HG03565 (cell line): ENCODE results near the gene FNBP1L.

Experiments
- ATAC-seq: cut with Tn5 transposase; IDR thresholded peaks from one replicate; pipeline ENCODE4 v1.9.1; 2021; ENCODE audit warnings: mild to moderate bottlenecking, moderate library complexity; ENCODE audit not compliant: unreplicated experiment

Gene FNBP1L

GRCh38 chr1:93569489-93569888 is 121.6 kb downstream of the FNBP1L start:
- no peak for ATAC-seq

DNA sequence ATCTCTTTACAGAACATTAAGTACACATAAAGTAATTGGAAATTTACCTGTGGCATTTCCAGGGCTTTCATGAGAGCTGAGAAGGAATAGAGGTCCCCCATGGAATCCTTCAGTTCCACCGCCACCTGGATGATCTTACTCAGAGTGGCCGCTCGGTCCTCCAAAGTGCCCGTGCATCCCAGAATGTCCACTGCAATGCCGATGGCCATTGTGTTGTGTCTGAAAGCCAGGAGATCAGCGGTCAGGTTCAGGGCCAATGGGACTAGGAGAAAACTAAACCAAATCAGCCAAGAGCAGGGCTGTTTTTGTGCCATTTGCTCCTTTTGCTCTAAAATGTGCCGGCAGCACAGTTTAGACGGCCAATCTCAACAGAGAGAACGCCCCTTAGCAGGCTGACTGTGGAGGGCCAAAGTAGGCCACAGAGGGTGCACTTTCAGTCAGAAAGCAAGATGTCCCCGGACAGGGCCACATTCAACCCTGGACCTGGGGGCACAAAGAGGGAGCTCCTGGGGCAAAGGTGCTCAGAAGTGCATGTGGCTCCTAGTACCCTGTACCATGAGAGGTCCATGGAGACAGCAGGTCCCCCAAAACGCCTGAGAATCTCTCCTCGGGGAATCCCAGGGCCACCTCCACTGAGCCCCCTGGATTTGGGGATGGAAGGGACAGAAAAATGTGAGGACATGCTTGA is 123.8 kb downstream of the FNBP1L start:
- no peak for ATAC-seq

GRCh38 chr1:93573940-93574469 is 126.1 kb downstream of the FNBP1L start:
- ATAC-seq: no peak

- ATAC-seq: no peak
Observed at GRCh38 chr1:93574511-93574910, 126.6 kb downstream of the FNBP1L start.

DNA sequence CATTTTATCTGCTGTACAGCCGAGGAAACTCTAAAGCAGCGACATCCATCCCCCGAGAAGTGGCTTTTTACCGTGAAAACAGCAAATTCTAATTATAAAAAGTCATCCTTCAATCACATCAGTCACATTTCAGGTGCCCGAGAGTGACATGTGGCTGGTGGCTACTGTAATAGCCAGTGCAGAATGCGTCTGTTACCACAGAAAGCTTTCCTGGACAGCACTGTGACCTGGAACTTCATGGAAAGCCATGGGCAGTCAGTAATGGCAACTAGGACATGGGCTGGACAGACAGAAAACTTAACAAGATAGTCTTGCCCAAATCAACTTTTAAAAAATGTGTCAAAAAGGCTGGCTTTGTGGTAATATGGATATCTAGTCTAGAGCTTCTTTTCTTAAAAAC is 127.1 kb downstream of the FNBP1L start:
- no peak for ATAC-seq

GRCh38 chr1:93575621-93576284 is 127.8 kb downstream of the FNBP1L start:
- no peak for ATAC-seq

GRCh38 chr1:93576346-93576745 is 128.4 kb downstream of the FNBP1L start:
- no peak for ATAC-seq

DNA sequence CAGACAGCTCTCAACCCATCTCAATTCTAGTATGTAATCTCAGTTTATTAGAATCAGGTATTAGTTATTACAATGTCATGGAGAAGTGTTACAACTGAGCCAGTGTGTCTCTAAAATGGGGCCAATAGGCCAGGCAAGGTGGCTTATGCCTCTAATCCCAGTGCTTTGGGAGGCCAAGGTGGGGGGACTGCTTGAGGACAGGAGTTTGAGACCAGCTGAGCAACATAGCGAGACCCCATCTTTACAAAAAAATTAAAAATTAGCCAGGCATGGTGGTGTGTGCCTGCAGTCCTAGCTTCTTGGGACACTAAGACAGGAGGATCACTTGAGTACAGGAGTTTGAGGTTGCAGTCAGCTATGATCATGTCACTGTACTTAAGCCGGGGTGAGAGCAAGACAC is 128.8 kb downstream of the FNBP1L start:
- no peak for ATAC-seq

DNA sequence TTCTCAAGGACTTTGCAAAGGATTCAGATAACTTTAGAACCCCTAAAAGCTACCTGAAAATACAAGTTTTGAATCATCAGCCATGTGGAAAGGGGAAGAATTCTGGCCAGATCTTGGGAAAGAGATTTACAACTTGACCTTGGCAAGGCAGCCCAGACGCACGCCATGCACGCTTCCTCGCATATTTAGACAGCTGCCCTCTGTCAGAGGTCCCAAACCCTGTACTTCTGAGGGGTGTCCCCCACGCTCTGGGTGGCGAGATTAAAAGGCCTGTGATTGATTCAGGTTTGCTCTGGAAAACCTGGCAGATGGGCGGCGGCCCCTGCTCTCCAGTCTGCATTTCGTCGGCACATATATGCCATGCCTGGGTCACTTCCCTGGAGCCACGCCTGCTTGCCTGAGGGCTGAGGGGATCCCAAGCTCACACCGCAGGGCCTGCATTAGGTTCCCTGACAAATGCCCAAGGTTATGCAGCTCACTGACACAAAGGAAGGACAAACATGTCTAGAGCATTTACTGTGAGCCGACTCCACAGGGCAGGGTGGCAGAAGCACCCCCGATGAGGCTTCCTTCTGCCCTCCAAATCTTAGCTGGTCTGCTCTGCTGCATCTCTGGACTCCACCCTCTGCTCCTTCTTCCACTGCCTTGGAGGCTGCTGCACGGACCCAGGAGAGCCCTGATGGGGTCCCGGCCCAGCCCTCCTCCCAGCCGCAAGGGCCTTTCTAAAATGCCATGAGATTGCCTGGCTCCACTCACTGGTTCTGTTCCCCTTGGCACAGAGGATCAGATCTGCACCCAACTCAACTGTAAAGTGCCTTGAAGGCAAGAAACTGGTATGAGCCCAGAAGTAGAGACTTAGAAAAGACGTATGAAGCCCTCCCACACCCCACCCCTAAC is 129.9 kb downstream of the FNBP1L start:
- ATAC-seq: no peak

GRCh38 chr1:93578433-93578830 is 130.5 kb downstream of the FNBP1L start:
- ATAC-seq: no peak

DNA sequence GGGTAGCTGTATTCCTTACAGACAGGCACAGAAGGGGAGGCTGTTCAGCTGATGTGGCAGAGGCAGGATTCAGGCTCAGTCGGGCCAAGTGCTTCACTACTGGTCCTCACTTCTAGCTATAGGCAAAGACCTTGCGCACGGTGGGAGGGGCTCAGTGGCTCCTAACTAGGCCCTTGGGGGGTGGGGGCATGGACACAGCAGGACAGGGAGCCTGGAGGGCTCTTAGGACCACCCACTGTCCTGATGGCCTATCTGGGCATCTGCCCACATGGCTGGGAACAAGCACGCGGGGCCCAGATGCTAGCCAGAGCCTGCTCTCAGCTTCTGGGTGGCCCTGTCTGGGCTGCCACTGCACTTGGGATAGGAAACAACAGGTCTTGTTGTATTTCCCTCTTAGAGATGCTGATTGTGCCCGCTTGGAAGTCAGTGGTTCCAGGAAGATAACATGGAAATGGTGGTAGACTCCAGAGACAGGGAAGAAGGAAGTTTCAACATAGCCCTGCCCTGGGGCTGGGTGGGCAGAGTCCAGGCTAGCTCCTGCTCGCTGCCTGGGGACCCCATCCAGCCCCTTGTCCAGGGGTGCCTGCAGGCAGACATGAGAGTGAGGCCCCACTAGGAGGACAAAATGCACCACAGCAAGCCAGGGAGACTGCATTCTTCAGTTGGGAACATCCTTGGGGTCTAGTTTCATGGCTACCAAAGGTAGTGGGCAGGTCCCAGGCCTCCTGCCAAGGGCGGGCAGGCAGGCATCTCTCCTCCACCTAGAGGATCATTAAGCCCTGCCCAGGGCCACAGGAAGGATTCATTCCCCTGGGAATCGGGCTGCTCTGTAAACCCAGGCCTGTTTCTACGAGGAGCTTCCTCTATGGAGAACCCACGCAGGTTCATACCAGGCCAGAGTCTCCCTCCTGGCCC is 131.2 kb downstream of the FNBP1L start:
- no peak for ATAC-seq

DNA sequence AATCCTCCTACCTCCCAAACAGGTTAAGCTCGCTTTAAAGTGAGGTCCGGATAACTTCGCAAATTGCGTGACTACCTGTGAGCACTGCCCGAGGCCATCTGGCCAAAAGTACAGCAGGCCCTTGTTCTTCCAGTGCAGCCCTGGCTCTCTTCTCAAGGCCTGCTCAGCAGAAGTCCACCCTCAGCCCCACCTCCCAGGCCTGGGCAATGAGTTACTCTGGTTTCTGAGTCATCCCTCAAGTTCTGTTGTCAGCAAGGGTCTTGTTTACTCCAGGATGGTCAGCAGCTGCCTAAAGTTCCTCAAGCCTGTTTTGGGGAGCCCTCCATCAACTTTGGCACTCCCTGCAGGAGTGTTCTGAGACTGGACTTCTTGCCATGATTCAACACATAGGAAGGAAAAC is 132.0 kb downstream of the FNBP1L start:
- no peak for ATAC-seq

GRCh38 chr1:93581917-93582850 is 134.3 kb downstream of the FNBP1L start:
- ATAC-seq: no peak

DNA sequence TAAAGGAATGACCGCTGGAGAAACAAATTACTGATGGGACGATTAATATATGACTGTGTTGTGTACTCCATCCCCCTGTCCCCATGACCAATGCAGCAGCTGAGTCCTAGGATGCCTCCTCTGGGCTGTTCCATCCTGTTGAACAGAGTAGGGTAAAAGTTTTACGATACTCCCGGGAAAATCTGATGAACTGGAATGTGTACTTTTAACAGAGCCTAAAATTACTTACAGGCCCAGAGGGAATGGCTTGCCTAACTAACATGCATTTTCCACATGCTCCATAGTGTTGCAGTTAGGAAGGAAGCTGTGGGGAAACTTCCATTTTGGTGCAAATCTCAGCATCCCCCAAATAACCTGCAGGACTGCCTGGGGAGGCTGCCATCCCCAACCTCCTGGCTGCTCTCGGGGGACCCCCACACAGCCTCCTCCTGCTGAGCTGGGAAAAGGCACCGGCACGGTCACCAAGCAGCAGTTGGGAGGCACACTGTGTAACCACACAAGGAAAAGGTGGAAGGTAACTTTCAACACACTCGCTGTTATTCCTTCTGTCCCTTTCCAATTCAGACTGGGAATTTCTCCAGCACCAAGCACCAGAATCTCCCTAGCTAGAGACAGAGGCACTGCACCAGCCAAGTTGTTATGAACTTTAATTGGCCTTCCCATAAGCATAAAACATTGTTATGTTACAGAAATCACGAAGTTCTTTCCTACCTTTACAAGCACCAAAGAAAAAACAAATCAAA is 136.5 kb downstream of the FNBP1L start:
- ATAC-seq: no peak

- ATAC-seq: no peak
Observed at GRCh38 chr1:93585059-93585966, 137.4 kb downstream of the FNBP1L start.

DNA sequence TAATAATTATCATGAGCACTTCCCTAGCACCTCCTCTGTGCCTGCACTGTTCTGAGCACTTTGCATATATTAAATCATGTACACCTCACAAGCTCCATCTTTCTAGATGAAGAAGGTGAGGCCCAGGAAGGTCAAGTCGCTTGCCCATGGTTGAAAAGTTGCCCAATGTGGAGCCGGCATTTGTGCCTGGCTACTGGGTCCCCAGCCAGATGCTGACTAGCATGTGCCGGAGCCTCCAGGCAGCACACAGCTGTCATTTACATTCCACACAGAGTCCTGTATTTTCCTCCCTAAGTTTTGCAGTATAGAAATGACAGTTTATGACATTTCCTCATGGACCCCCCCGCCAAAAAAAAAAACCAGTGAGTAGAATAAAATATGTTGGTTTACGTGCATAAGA is 139.4 kb downstream of the FNBP1L start:
- no peak for ATAC-seq

DNA sequence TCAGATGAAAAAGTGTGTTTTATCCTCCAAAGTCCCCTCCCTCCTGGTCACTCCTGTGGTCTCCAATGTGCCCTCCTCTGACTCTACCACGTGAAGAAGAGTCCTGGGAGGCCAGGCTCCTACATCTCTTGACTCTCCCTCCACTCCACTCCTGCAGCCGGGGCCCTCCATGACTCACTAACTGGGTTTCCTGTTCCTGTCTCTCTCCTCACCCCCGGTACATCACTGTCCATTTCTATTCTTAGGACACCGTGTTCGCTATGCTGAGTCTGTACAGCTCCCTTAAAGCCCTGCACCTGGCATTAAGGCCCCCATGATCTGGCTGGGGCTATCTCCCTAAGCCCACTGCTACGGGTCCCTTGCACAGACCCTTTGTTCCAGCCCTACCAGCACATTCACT is 140.3 kb downstream of the FNBP1L start:
- ATAC-seq: no peak

- no peak for ATAC-seq
Observed at GRCh38 chr1:93588955-93589354, 141.0 kb downstream of the FNBP1L start.
